Epithelial cell of proximal tubule (primary cell): ENCODE results near the gene SRCAP. TPM values are rescaled to one million over a fixed set of nuclear protein-coding genes. Genes with fewer than 3 reads are reported as not detected.
A peak's percentile ranks its signal among the peaks of the same experiment; 100 is the strongest.

ENCODE experiments used
- DNase-seq: peaks from one replicate; pipeline ENCODE4 v3.0.0-alpha.2; 2011; ENCODE audit warnings: low read depth
- H3K4me3 ChIP-seq: 2 replicates; pipeline ENCODE4 v1.5.1; 2011; ENCODE audit warnings: low read depth, mild to moderate bottlenecking, low read length
- CTCF ChIP-seq: conservative IDR thresholded peaks from 2 replicates; pipeline ENCODE4 v1.5.1; 2012; ENCODE audit warnings: low read depth, mild to moderate bottlenecking, low read length
- total RNA-seq: library from RNA; depleted of rRNA; stranded (reverse); fragments of >200 nt; gene quantifications from 2 replicates; pipeline ENCODE4 v1.2.3, GENCODE V29; 2015

The SRCAP gene
- total RNA-seq, 1 donor from 2014 or later, result 11.8 TPM

GRCh38 chr16:30782486-30783279, 83.7 kb downstream of the SRCAP start:
- no peak overlapping the region for H3K4me3 ChIP-seq
- TF ChIP-seq CTCF, result no peak
- no peak for DNase-seq

GRCh38 chr16:30783280-30784109, 84.5 kb downstream of the SRCAP start:
- H3K4me3 ChIP-seq, result no peak overlapping the region
- DNase-seq, result no peak
- no peak for TF ChIP-seq CTCF

- no peak for TF ChIP-seq CTCF
- DNase-seq, result no peak
Observed at GRCh38 chr16:30784215-30784614, 85.2 kb downstream of the SRCAP start.

GRCh38 chr16:30785126-30786106, 86.4 kb downstream of the SRCAP start:
- no peak for DNase-seq
- no peak for TF ChIP-seq CTCF
- H3K4me3 ChIP-seq, result peak overlapping the region; percentile 79

More at GRCh38 chr16:30784215-30784614, 85.2 kb downstream of the SRCAP start:
- H3K4me3 ChIP-seq, result no peak overlapping the region

- no peak for TF ChIP-seq CTCF
- DNase-seq, result no peak
- H3K4me3 ChIP-seq, result peak overlapping the region; percentile 79
Observed at GRCh38 chr16:30786115-30786935, 87.4 kb downstream of the SRCAP start.
